Progenitor cell of endocrine pancreas (in vitro differentiated cells): ENCODE data around the gene SND1. TPM values are rescaled to one million over a fixed set of nuclear protein-coding genes. Genes with fewer than 3 reads are reported as not detected.

Source experiments
- DNase-seq: peaks from one replicate; pipeline ENCODE4 v3.0.0; 2021; ENCODE audit warnings: low spot score; ENCODE audit not compliant: unreplicated experiment
- H3K27ac Mint-ChIP-seq: 2 replicates; pipeline ENCODE4 v1.8.0; 2021; ENCODE audit warnings: mild to moderate bottlenecking, moderate library complexity, mixed read lengths
- H3K27me3 Mint-ChIP-seq: 2 replicates; pipeline ENCODE4 v1.8.0; 2021; ENCODE audit warnings: mixed read lengths
- H3K36me3 Mint-ChIP-seq: 2 replicates; pipeline ENCODE4 v1.8.0; 2022; ENCODE audit warnings: mixed read lengths; ENCODE audit not compliant: insufficient read depth
- H3K4me1 Mint-ChIP-seq: 2 replicates; pipeline ENCODE4 v1.8.0; 2021; ENCODE audit warnings: low read depth, mixed read lengths
- H3K4me3 Mint-ChIP-seq: 2 replicates; pipeline ENCODE4 v1.8.0; 2021; ENCODE audit warnings: low read depth, mild to moderate bottlenecking, moderate library complexity, mixed read lengths
- H3K9me3 Mint-ChIP-seq: 2 replicates; pipeline ENCODE4 v1.8.0; 2021; ENCODE audit warnings: low read depth, mixed read lengths
- CTCF ChIP-seq: fragments of 200-600 bp; sonication (generic); IDR thresholded peaks from one replicate; pipeline ENCODE4 v1.5.0; 2021; ENCODE audit warnings: antibody characterized with exemption, mild to moderate bottlenecking; ENCODE audit not compliant: unreplicated experiment
- total RNA-seq: library from RNA; stranded (reverse); gene quantifications from 2 replicates; pipeline ENCODE4 v1.2.1, GENCODE V29; 2021

SND1 gene
- total RNA-seq, 1 donor from 2014 or later = 213 TPM

DNA sequence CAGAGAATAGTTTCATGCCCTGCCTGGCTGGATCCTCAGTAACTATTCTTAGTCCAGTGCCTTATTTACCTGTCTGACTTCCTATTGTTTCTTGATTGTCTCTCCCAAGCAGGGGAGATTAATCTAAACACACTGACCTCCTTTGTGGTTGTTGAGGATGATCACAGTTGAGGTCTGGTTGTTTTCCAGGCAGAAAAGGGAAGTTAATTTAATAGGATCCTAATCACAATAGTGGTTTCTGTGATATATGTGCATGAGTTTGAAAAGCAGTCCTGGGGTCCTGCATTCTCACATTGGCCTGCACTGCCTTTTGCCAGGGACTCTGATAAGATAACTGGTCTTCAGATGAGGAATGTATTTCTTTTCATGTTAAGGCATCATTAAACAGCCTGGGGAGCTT, 130.1 kb downstream of the SND1 start:
- H3K4me1 Mint-ChIP-seq = peaks cover 6% of the 10 kb centered on the region

DNA sequence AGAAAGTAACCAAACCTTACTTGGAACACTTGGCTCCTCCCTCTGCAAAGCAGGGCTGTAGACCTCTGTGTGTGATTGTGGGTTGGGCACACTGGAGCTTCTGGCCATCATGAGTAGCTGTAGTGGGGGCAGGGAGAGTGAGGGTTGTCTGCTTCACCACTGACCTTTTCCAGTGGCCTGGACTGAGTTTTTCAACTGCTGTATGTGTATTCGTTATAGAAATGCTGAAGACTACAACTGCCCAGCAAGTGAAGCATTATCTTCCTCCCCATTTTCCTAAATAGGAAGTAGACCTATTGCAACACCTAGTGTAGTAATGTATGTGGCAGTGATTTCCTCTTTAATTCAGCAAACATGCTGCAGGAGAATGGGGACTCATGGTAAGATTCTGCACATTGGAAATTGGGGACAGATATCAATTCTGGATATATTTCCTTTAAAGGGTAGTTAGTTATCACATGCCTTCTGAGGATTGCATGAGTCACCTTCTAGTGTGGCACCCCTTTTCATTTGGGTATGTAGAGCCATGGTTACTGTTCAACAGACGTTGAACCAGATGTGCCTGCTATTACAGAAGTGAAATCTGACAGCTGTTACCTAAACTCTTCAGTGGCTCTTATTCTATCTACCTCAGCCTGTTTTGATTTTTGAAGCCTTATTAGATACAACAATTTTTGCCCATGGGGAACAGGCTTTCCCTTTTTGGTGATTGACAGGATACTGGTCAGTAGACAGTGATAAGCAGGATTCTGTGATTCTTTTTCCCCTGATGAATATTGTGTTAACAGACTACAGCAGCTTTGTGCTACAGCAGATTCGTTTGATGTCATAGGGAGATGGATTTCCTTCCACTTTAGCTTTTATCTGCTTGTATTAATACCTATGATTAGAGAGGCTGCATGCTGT, 130.9 kb downstream of the SND1 start:
- Mint-ChIP-seq H3K36me3 (peaks cover 9% of the 10 kb centered on the region), H3K27ac (no peak overlapping the region), H3K4me1 (peaks cover 6% of the 10 kb centered on the region), H3K27me3 (no peaks in the 10 kb centered on the region), H3K9me3 (no peaks in the 10 kb centered on the region), H3K4me3 (no peak overlapping the region)
- TF ChIP-seq CTCF = no peak
- no peak for DNase-seq

More for the DNA sequence above, 130.1 kb downstream of the SND1 start:
- Mint-ChIP-seq H3K36me3 (peaks cover 8% of the 10 kb centered on the region), H3K27ac (no peak overlapping the region), H3K27me3 (no peaks in the 10 kb centered on the region), H3K9me3 (no peaks in the 10 kb centered on the region), H3K4me3 (no peak overlapping the region)
- TF ChIP-seq CTCF = no peak
- no peak for DNase-seq

GRCh38 chr7:127786184-127786583, 134.2 kb downstream of the SND1 start:
- no peak for DNase-seq
- H3K27me3 Mint-ChIP-seq = no peaks in the 10 kb centered on the region
- H3K9me3 Mint-ChIP-seq = no peaks in the 10 kb centered on the region
- H3K4me1 Mint-ChIP-seq = peaks cover 6% of the 10 kb centered on the region
- H3K27ac Mint-ChIP-seq = no peak overlapping the region
- no peak for TF ChIP-seq CTCF
- no peak overlapping the region for H3K4me3 Mint-ChIP-seq
- peaks cover 8% of the 10 kb centered on the region for H3K36me3 Mint-ChIP-seq

DNA sequence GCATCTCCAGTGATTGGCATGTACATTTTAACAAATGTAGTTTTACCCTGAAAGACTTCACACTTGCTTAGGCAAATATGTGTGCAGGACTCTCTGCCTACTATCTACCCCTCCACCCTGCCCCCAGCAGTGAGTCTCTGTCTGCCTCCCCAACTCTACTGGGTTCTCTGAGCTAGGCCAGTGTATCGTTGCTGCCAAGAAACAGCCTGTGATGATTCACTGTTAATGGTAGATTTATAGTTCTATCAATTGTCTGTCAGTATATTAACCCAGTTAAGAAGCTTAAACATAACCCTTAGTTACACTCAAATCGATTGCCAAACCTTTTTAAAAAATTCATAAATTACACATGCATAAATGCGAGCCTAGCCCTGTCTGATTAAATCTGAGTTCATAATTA, 137.0 kb downstream of the SND1 start:
- Mint-ChIP-seq H3K4me3 (no peak overlapping the region), H3K27ac (no peak overlapping the region), H3K4me1 (peaks cover 6% of the 10 kb centered on the region), H3K9me3 (no peaks in the 10 kb centered on the region), H3K36me3 (peaks cover 7% of the 10 kb centered on the region), H3K27me3 (no peaks in the 10 kb centered on the region)
- no peak for TF ChIP-seq CTCF
- no peak for DNase-seq

DNA sequence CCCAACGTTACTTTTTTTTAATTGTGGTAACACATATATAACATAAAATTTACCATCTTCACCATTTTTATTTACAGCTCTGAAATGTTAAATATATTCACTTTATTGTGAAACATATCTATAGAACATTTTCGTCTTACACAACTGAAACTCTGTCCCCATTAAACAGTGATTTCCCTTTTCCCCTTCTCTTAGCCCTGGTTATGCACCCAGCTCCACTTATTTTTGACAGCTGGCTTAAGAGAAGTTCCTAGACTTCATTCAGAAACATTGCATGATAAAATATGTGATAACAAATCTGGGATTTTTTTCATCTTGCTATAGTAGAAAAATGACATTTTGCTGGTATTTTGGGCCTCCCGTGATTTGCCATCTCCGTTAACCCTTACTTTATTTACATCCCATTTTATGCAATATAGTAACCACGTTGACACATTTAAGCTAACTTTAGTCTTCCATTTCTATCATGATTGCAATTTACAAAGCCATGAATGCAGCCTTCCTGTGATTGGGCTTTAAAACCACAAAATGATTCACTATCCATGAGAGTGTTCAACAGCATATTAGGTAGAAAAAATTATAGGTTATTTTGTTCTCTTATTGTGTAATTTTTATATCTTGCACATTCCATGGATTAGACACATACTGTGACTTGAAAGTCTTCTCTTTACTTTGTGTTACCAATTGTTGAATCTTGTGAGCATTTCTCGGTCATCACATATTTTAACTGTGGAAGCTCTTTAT, 139.6 kb downstream of the SND1 start:
- Mint-ChIP-seq H3K27me3 (no peaks in the 10 kb centered on the region), H3K9me3 (no peaks in the 10 kb centered on the region), H3K4me3 (no peak overlapping the region), H3K36me3 (peaks cover 2% of the 10 kb centered on the region), H3K27ac (no peak overlapping the region), H3K4me1 (peaks cover 5% of the 10 kb centered on the region)
- TF ChIP-seq CTCF = no peak
- no peak for DNase-seq
